HEK293T (cell line): ENCODE data around the gene ZNF19.

Experiments
- CTCF ChIA-PET: fragments of 350-600 bp; formaldehyde crosslinking; extraction: SDS; loops from one replicate; lab custom pipeline; 2021; ENCODE audit warnings: antibody characterized with exemption, inconsistent platforms; lab: Yijun Ruan, JAX
- POLR2A ChIA-PET: fragments of 350-600 bp; formaldehyde crosslinking; extraction: SDS; loops from one replicate; lab custom pipeline; 2020; ENCODE audit warnings: antibody characterized with exemption, inconsistent platforms; lab: Yijun Ruan, JAX
- DNase-seq: peaks from one replicate; pipeline ENCODE4 v3.0.0; 2012; ENCODE audit warnings: mixed read lengths; ENCODE audit errors: extremely low spot score
- ARNT ChIP-seq: fragments of 450-650 bp; IDR thresholded peaks from 2 replicates; pipeline ENCODE4 v1.6.1; 2017; ENCODE audit warnings: mild to moderate bottlenecking
- BHLHE40 ChIP-seq: fragments of 450-650 bp; IDR thresholded peaks from 2 replicates; pipeline ENCODE4 v1.6.1; 2016; ENCODE audit warnings: mild to moderate bottlenecking, moderate library complexity, borderline replicate concordance
- CTBP1 ChIP-seq: fragments of 450-650 bp; IDR thresholded peaks from 2 replicates; pipeline ENCODE4 v1.6.1; 2016; ENCODE audit warnings: borderline replicate concordance
- ELF4 ChIP-seq: fragments of 450-650 bp; IDR thresholded peaks from 2 replicates; pipeline ENCODE4 v1.6.1; 2017; ENCODE audit warnings: antibody characterized with exemption
- FOXA1 ChIP-seq: fragments of 450-650 bp; IDR thresholded peaks from 2 replicates; pipeline ENCODE4 v1.6.1; 2016; ENCODE audit warnings: mild to moderate bottlenecking
- FOXK2 ChIP-seq: fragments of 450-650 bp; IDR thresholded peaks from 2 replicates; pipeline ENCODE4 v1.6.1; 2016; ENCODE audit warnings: mild to moderate bottlenecking
- FOXM1 ChIP-seq: fragments of 450-650 bp; IDR thresholded peaks from 2 replicates; pipeline ENCODE4 v1.6.1; 2017; ENCODE audit warnings: mild to moderate bottlenecking, borderline replicate concordance
- HDGF ChIP-seq: fragments of 450-650 bp; IDR thresholded peaks from 2 replicates; pipeline ENCODE4 v1.6.1; 2017; ENCODE audit warnings: antibody characterized with exemption, borderline replicate concordance
- L3MBTL2 ChIP-seq: fragments of 450-650 bp; conservative IDR thresholded peaks from 2 replicates; pipeline ENCODE4 v1.6.1; 2016; ENCODE audit warnings: mild to moderate bottlenecking
- LEF1 ChIP-seq: fragments of 450-650 bp; IDR thresholded peaks from 2 replicates; pipeline ENCODE4 v1.6.1; 2017; ENCODE audit warnings: mild to moderate bottlenecking, borderline replicate concordance
- NFRKB ChIP-seq: fragments of 450-650 bp; IDR thresholded peaks from 2 replicates; pipeline ENCODE4 v1.6.1; 2016; ENCODE audit warnings: mild to moderate bottlenecking, moderate library complexity
- SP1 ChIP-seq: fragments of 450-650 bp; IDR thresholded peaks from 2 replicates; pipeline ENCODE4 v1.6.1; 2017
- SUZ12 ChIP-seq: fragments of 450-650 bp; IDR thresholded peaks from 2 replicates; pipeline ENCODE4 v1.6.1; 2016; ENCODE audit warnings: mild to moderate bottlenecking
- TARDBP ChIP-seq: fragments of 450-650 bp; IDR thresholded peaks from 2 replicates; pipeline ENCODE4 v1.6.1; 2016
- ZNF384 ChIP-seq: fragments of 450-650 bp; IDR thresholded peaks from 2 replicates; pipeline ENCODE4 v1.6.1; 2016
- TF ChIP-seq, protein P1 (sequence below): fragments of 450-650 bp; IDR thresholded peaks from 2 replicates; pipeline ENCODE4 v1.6.1; 2016

The ZNF19 gene

DNA sequence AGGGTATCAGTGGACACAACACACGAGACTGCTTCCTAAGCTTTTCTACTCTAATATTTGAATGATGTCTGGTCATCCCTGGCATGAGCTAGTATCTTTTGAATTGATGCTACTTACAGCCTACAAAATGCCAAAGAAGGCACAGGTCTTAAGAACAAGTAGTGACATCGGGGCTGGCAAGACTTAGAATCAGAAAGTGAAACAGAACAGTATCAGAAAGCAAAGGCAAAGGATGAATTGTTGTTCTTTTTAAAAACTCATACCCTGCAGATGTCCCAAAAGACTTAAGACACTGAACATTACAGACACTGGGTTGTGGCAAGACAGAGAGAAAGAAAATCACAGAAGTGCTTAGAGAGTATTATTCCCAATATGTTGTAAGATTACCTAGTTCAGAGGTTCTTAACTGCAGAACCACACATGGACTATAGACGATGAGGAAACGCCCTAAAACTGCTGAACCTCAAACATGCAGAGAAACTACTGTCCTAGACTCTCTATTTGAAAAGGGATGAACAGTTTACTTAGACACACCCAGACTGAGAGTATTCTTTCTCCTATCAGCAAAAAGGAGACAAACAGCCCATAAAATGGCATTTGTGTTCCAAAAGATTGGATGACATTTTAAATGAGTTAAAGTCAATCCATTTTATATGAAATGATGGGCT lies 12.5 kb downstream of the ZNF19 start:
- no peak for TF ChIP-seq FOXK2
- TF ChIP-seq, protein P1, sequence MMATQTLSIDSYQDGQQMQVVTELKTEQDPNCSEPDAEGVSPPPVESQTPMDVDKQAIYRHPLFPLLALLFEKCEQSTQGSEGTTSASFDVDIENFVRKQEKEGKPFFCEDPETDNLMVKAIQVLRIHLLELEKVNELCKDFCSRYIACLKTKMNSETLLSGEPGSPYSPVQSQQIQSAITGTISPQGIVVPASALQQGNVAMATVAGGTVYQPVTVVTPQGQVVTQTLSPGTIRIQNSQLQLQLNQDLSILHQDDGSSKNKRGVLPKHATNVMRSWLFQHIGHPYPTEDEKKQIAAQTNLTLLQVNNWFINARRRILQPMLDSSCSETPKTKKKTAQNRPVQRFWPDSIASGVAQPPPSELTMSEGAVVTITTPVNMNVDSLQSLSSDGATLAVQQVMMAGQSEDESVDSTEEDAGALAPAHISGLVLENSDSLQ = no peak
- TF ChIP-seq ZNF384 = no peak
- TF ChIP-seq ARNT = no peak
- TF ChIP-seq ELF4 = no peak
- no peak for TF ChIP-seq FOXA1
- TF ChIP-seq L3MBTL2 = no peak
- no peak for TF ChIP-seq LEF1
- no peak for TF ChIP-seq CTBP1
- TF ChIP-seq SUZ12 = no peak
- TF ChIP-seq FOXM1 = no peak
- no peak for TF ChIP-seq TARDBP
- no peak for TF ChIP-seq BHLHE40
- no peak for TF ChIP-seq HDGF
- DNase-seq = no peak
- ChIA-PET POLR2A (no interaction called here), CTCF (no interaction called here)

DNA sequence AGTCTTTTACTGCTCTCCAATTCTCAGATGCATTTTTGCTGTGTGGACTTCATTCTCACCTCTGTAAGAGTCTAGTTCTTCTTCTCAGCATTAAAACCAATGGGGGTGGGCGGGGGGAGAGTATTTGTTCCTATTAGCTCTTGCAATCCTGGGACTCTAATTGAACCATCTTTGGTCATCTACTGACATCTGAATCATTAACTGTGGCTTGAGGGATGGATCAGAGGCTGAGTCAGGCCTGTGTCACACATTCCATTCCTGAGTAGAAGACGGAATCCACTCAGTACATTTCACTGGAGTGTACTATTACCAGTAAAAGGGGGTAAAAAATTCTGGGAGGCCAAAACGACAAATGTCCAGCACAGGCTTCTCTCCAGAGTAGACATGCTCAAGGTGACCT lies 14.3 kb downstream of the ZNF19 start:
- CTCF ChIA-PET = no interaction called here
- no peak for DNase-seq
- TF ChIP-seq CTBP1 (no peak), L3MBTL2 (no peak), ZNF384 (no peak), ARNT (no peak), ELF4 (no peak), LEF1 (no peak), FOXM1 (no peak)
- TF ChIP-seq, protein P1 = no peak
- POLR2A ChIA-PET = interaction anchor here (1.0 to 1.1 kb wide), 2 partner anchors 9 to 13 kb away, joined by 3 to 5 read pairs; partner anchors contain the start of gene ZNF23

- ChIA-PET POLR2A (interaction anchor here (1.0 to 1.1 kb wide), 2 partner anchors 10 to 12 kb away, joined by 3 to 5 read pairs; partner anchors contain the start of gene ZNF23), CTCF (no interaction called here)
- no peak for DNase-seq
- no peak for TF ChIP-seq TARDBP
- no peak for TF ChIP-seq BHLHE40
- no peak for TF ChIP-seq CTBP1
- no peak for TF ChIP-seq L3MBTL2
- no peak for TF ChIP-seq SP1
- no peak for TF ChIP-seq NFRKB
- TF ChIP-seq ARNT = no peak
- no peak for TF ChIP-seq SUZ12
- no peak for TF ChIP-seq FOXA1
- no peak for TF ChIP-seq LEF1
- TF ChIP-seq FOXM1 = no peak
- TF ChIP-seq ZNF384 = no peak
- no peak for TF ChIP-seq ELF4
- TF ChIP-seq HDGF = no peak
- TF ChIP-seq, protein P1 = no peak
- no peak for TF ChIP-seq FOXK2
Observed at GRCh38 chr16:71473891-71474290, 15.2 kb downstream of the ZNF19 start.

DNA sequence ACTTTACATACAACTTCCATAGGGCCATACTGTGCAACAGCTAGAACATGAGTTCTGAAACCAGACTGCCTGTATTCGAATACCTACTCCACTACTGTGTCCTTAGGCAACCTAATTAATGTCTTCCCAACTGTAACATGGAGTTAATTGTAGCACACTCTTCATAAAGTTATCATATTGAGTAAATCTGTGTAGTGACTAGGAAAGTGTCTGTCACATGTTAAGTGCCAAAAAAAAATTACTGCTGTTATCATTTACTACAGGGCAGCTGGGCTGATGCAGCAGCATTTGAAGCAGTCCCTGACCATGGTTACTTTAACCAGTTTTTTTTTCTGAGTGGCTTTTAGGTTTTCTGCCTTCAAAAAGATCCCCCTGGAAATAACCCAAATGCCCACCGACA lies 16.2 kb downstream of the ZNF19 start:
- ChIA-PET POLR2A (interaction anchor here (0.9 kb wide), 1 partner anchor 11 kb away, joined by 4 read pairs; the partner anchor contains the start of gene ZNF23), CTCF (no interaction called here)

GRCh38 chr16:71472051-71472450 lies 17.1 kb downstream of the ZNF19 start:
- POLR2A ChIA-PET = interaction anchor here (0.9 to 2.6 kb wide), 2 partner anchors 10 to 12 kb away, joined by 4 to 10 read pairs; partner anchors contain the start of gene ZNF23
- CTCF ChIA-PET = no interaction called here
- no peak for DNase-seq
- TF ChIP-seq L3MBTL2 (no peak), ARNT (no peak), FOXA1 (no peak), BHLHE40 (no peak), SP1 (no peak)
- TF ChIP-seq, protein P1 = no peak

More for the DNA sequence above, 16.2 kb downstream of the ZNF19 start:
- TF ChIP-seq ZNF384 (no peak), FOXK2 (no peak), FOXA1 (no peak), LEF1 (no peak), BHLHE40 (no peak), SP1 (no peak)
- no peak for DNase-seq
